Left kidney (tissue), 2 donors: ENCODE results near the gene SIPA1L2. TPM values are rescaled to one million over a fixed set of nuclear protein-coding genes. Genes with fewer than 3 reads are reported as not detected.
"Not testable (repeated sequence)": the region's sequence is repeated elsewhere in the genome, so short reads cannot be mapped to it uniquely, and the experiment has no call there.

Source experiments
- DNase-seq: peaks from one replicate; pipeline ENCODE4 v3.0.0-alpha.2; 2013
- polyA plus RNA-seq: library from polyadenylated mRNA; unstranded; fragments of 120-200 nt; gene quantifications from one replicate; pipeline ENCODE4 v1.2.1, GENCODE V29; 2013; ENCODE audit not compliant: insufficient read length

SIPA1L2 gene
- polyA plus RNA-seq, 1 donor = 30.4 TPM

- peak; percentile 74 for DNase-seq
These were observed 9.5 kb downstream of the SIPA1L2 start for GRCh38 chr1:232620356-232620969.

- DNase-seq = no peak
These were observed 12.7 kb downstream of the SIPA1L2 start for GRCh38 chr1:232617237-232617636.

DNA sequence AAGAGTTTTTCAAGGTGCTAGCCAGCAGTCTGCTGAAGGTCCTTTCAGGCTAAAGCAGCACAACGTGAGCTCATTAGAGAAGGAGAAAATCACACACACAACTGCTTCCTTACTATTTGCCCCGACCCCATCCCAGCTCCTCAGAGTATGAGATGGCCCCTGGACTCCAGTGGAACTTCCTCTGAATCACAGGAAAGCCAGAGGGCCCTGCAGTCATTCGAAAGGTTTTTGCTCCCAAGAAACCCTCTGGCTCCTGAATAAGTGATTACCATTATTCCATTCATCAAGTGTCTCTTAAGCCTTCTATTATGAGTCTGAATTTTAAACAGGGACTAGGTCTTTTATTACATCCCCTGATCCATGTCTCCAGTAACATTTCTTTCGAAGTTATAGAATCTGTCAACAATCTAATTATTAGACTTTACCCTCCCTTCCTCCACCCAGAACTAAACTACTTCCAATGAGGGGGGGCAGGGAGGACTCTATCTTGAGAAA lies 14.6 kb downstream of the SIPA1L2 start:
- DNase-seq = no peak

DNA sequence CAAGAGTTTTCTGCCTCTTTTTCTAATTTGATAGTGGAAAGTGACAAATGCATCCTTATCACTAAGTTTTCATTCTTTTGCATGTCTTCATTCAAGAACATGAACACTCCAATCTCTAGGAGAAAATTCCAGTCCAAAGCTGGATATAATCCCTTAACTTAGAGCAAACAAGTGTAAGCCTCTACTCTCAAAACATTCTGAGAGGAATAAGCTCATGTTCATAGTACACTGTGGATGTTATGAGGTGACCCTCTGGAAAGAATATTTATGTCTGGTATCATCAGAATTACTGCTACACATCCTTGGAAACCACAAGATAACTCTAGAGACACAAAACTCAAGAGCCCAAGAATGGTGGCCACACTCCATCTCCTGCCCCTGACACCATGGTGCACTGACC lies 15.1 kb downstream of the SIPA1L2 start:
- no peak for DNase-seq

GRCh38 chr1:232613752-232614381 lies 16.1 kb downstream of the SIPA1L2 start:
- DNase-seq = no peak

GRCh38 chr1:232612836-232613235 lies 17.1 kb downstream of the SIPA1L2 start:
- DNase-seq = not testable (repeated sequence)

DNA sequence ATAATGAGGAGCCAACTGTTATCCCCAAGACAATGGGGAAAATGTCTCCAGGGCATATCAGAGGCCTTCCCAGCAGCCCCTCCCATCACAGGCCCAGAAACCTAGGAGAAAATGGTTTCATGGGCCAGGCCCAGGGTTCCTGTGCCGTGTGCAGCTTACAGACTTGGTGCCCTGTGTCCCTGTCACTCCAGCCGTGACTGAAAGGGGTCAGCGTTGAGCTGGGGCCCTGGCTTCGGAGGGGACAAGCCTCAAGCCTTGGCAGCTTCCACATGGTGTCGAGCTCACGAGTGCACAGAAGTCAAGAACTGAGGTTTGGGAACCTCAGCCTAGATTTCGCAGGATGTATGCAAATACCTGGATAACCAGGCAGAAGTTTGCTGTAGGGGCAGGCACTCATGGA lies 18.1 kb downstream of the SIPA1L2 start:
- no peak for DNase-seq

DNA sequence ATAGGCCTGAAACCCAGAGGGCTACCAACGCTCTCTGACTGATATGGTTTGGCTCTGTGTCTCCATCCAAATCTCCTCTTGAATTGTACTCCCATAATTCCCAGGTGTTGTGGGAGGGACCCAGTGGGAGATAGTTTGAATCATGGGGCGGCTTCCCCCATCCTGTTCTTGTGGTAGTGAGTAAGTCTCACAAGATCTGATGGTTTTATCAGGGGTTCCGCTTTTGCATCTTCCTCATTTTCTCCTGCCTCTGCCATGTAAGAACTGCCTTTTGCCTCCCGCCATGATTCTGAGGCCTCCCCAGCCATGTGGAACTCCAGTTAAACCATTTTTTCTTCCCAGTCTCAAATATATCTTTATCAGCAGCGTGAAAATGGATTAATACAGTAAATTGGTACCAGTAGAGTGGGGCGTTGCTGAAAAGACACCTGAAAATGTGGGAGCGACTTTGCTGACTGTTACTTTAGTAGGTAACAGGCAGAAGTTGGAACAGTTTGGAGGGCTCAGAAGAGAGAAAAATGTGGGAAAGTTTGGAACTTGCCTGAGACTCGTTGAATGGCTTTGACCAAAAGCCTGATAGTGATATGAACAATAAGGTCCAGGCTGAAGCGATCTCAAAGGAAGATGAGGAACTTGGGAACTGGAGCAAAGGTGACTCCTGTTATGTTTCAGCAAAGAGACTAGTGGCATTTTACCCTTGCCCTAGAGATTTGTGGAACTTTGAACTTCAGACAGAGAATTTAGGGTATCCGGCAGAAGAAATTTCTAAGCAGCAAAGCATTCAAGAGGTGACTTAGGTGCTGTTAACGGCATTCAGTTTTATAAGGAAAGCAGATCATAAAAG lies 18.8 kb downstream of the SIPA1L2 start:
- DNase-seq = not testable (repeated sequence)

- DNase-seq = no peak
These were observed 19.6 kb downstream of the SIPA1L2 start for GRCh38 chr1:232610192-232610901.

DNA sequence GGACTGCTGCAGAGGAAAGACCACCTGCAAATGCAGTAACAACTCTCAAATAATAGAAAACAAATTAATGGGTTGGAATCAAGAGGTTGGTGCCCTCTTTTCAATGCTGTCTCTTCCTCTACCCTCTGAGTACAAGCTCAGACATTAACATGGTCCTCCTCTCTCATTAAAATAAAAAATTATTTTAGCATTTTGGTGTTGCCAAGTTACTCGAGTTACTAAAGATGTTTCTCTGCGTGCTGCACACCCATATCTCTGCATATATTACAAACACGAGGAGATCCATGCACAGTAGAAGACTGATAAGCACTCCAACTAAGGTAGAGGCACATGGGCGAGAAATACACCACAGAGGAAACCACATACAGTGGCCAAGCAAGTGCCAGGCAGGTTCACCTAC lies 21.5 kb downstream of the SIPA1L2 start:
- no peak for DNase-seq

DNA sequence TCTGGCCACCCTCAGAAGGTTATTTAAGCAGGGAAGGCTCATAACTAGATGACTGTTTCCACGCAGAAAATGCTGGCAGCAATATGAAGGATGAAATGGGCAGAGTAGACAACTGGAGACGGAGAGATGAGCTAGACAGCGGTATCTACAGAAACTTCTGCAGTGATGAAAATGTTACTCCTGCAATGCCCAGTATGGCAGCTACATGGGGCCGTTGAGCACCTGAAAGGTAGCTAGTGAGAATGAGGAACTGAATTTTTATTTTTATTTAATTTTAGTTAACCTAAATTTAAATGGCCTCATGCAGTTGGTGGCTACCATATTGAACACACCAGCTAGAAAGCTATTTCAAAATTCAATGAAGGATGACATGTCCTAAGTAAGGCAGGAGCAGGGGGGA lies 27.3 kb downstream of the SIPA1L2 start:
- DNase-seq = no peak

GRCh38 chr1:232600424-232601258 lies 29.3 kb downstream of the SIPA1L2 start:
- no peak for DNase-seq

DNA sequence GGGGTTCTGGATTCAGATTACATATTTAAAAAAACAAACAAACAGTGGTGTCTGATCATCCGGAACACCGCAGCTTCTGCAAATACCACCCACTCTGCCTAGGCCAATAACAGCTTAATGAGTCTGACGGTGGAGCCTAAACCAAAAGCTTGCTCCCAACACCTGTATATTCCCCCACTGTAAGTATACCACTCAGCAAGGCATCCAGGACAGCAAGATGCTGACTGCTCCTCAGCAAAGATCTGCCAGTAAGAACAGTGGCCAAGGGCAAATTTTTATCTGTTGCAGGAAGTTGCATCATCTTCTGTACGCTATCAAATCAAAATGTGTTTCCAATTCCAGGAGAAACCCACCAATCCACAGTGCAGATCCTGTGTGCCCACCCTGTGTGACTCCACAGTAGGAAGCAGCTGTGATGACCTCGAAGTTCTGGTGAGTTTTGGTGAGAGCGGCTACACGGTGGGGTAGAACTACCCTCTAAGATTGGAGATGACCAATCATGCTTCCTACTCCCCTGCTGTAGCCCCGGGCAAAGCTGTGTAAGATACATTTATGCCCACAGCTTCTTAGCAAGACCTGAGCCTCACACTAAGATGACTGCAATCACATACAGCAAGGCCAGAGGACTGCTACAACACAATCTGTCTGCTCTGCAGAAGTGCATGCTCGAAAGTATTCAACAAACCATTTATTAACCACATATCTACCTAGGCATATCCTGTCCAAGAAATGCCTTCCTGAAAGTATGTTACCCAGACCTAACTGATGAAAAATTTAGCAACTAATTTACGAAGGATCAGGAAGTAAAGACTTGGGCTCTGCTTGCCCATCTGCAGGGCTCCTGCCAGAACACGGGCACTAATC lies 30.5 kb downstream of the SIPA1L2 start:
- no peak for DNase-seq

- no peak for DNase-seq
These were observed 31.1 kb downstream of the SIPA1L2 start for GRCh38 chr1:232598837-232599177.

DNA sequence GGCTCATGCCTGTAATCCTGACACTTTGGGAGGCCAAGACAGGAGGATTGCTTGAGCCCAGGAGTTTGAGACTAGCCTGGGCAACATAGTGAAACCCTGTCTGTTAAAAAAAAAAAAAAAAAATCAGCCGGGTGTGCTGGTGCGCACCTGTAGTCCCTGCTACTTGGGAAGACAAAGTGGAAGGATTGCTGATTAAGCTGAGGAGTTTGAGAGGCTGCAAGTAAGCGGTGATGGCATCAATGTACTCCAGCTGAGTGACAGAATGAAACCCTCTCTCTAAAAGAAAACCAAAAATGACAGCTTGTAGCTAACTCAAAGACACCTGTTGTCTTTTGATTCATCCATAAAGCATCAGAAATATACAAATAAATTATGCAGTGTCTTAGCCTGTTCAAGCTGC lies 31.8 kb downstream of the SIPA1L2 start:
- no peak for DNase-seq

DNA sequence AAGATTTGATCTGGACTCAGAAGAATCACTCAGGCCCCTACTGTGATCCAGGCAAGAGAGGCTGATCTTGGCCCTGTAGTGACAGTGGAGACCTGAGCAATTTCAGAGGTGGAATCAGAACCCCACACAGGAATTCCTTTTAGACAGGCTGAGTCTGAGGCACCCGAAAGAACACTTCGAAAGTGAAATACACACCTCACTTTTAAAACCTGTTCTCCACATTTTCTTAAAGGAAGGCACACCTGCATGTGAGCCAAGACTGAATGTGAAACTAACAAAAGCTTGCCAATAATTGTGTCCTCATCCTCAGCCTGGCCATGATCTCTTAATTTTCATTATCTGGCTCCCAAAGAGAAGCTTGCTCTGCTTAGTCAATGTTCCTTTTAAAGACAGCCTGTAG lies 32.2 kb downstream of the SIPA1L2 start:
- DNase-seq = no peak

DNA sequence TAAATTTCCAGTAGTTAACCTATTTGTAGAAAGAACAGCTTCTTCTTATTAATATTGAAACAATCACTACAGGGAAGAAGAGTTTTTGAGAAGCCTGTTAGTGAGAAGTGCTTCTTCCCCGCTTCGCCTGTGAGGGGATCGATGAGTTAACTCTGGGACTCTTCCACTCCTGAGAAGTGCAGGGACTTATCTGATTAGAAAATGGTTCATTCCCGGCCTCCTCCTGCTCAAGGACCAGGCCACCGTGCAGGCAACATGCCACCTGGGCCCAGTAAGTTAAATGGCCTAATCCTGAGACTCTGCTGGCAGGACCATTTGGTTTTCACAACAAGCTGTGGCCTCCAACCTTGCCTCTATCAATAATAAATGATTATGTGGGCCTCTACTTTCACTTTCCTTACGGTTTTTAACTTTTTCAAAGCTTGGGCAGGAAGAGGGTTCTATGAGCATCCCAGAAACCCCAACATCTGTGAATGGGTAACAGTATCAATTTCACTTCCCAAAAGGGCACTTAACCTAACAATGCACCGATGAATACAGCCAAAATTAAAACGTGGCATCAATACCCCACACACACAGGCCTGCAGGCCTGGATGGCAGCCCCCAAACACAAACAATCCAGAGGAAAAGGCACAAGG lies 33.1 kb downstream of the SIPA1L2 start:
- DNase-seq = no peak

GRCh38 chr1:232594768-232595698 lies 34.9 kb downstream of the SIPA1L2 start:
- DNase-seq = no peak
